T-helper 17 cell (primary cell): ENCODE data around the gene CD68. TPM values are rescaled to one million over a fixed set of nuclear protein-coding genes. Genes with fewer than 3 reads are reported as not detected.
"Not testable (repeated sequence)": the region's sequence is repeated elsewhere in the genome, so short reads cannot be mapped to it uniquely, and the experiment has no call there.

Experiments
- ATAC-seq: fragments of 150-1000 bp; cut with Tn5 transposase; 2 replicates; pipeline ENCODE4 v1.10.0; 2021; ENCODE audit warnings: mild to moderate bottlenecking, moderate library complexity
- DNase-seq, 3 donors: peaks; one replicate each; pipeline versions ENCODE4 v3.0.0 to v3.0.0-alpha.2; 2020 to 2021
- H3K9me3 ChIP-seq: one replicate; pipeline ENCODE4 v1.7.0; 2013; ENCODE audit warnings: low read length, mild to moderate bottlenecking; ENCODE audit not compliant: control insufficient read depth, poor library complexity, severe bottlenecking
- H3K27ac Mint-ChIP-seq: one replicate; pipeline ENCODE4 v1.8.0; 2022; ENCODE audit warnings: mild to moderate bottlenecking, moderate library complexity, mixed read lengths
- H3K27me3 Mint-ChIP-seq: one replicate; pipeline ENCODE4 v1.8.0; 2022; ENCODE audit warnings: mixed read lengths
- H3K36me3 Mint-ChIP-seq: one replicate; pipeline ENCODE4 v1.8.0; 2022; ENCODE audit warnings: low read depth, mixed read lengths
- H3K4me1 Mint-ChIP-seq: one replicate; pipeline ENCODE4 v1.8.0; 2022; ENCODE audit warnings: mild to moderate bottlenecking, mixed read lengths
- H3K4me3 Mint-ChIP-seq: one replicate; pipeline ENCODE4 v1.8.0; 2022; ENCODE audit warnings: mild to moderate bottlenecking, moderate library complexity, mixed read lengths
- total RNA-seq, 4 donors: library from RNA in 2 of 4; stranded (reverse) in 2 of 4; gene quantifications; one replicate each; pipeline ENCODE4 v1.2.3 and lab custom pipeline; 2022 to 2026

The CD68 gene
- total RNA-seq, 2 donors from 2014 or later, result 3.9 to 8.1 TPM

GRCh38 chr17:7623661-7624060, 44.2 kb downstream of the CD68 start:
- H3K9me3 ChIP-seq, result no peaks in the 10 kb centered on the region
- H3K27me3 Mint-ChIP-seq, result no peaks in the 10 kb centered on the region
- peaks cover 10% of the 10 kb centered on the region for H3K4me1 Mint-ChIP-seq
- no peaks in the 10 kb centered on the region for H3K36me3 Mint-ChIP-seq
- DNase-seq (no peak), ATAC-seq (no peak)
- H3K4me3 Mint-ChIP-seq, result no peak overlapping the region
- no peak overlapping the region for H3K27ac Mint-ChIP-seq

GRCh38 chr17:7625749-7626148, 46.3 kb downstream of the CD68 start:
- H3K27me3 Mint-ChIP-seq, ATAC-seq, H3K4me3 Mint-ChIP-seq, DNase-seq, H3K36me3 Mint-ChIP-seq, H3K27ac Mint-ChIP-seq, H3K9me3 ChIP-seq: not testable (repeated sequence)
- peaks cover 13% of the 10 kb centered on the region for H3K4me1 Mint-ChIP-seq

GRCh38 chr17:7626307-7626706, 46.9 kb downstream of the CD68 start:
- H3K9me3 ChIP-seq, result no peaks in the 10 kb centered on the region
- peak overlapping the region; percentile 85 for H3K27ac Mint-ChIP-seq
- peaks cover 13% of the 10 kb centered on the region for H3K4me1 Mint-ChIP-seq
- H3K4me3 Mint-ChIP-seq, result peak overlapping the region; percentile 88
- no peaks in the 10 kb centered on the region for H3K36me3 Mint-ChIP-seq
- H3K27me3 Mint-ChIP-seq, result no peaks in the 10 kb centered on the region
- DNase-seq, result no peak
- ATAC-seq, result no peak

- Mint-ChIP-seq H3K27me3 (no peaks in the 10 kb centered on the region), H3K4me1 (peaks cover 13% of the 10 kb centered on the region), H3K36me3 (no peaks in the 10 kb centered on the region), H3K4me3 (peak overlapping the region; percentile 88), H3K27ac (peak overlapping the region; percentile 85)
- H3K9me3 ChIP-seq, result no peaks in the 10 kb centered on the region
- ATAC-seq (no peak), DNase-seq (no peak)
Measured at GRCh38 chr17:7626956-7627249, 47.5 kb downstream of the CD68 start.

GRCh38 chr17:7627250-7628121, 48.0 kb downstream of the CD68 start, which contains the start of gene SAT2:
TSS of gene SAT2 (minus strand) at chr17:7627821. CDS start at chr17:7627635, 186 bp downstream.
- Mint-ChIP-seq H3K4me1 (peaks cover 13% of the 10 kb centered on the region), H3K27ac (peak within 1 kb of the TSS; percentile 85), H3K27me3 (no peaks in the 10 kb centered on the region), H3K4me3 (peak within 1 kb of the TSS; percentile 88), H3K36me3 (no peaks in the 10 kb centered on the region)
- H3K9me3 ChIP-seq, result no peaks in the 10 kb centered on the region
- DNase-seq (peak; percentile 54 to 78 (median 71)), ATAC-seq (peak; percentile 93)

- ATAC-seq, result no peak
- Mint-ChIP-seq H3K4me3 (no peak within 1 kb of the TSS), H3K36me3 (no peaks in the 10 kb centered on the region), H3K4me1 (peaks cover 13% of the 10 kb centered on the region), H3K27me3 (no peaks in the 10 kb centered on the region), H3K27ac (peak within 1 kb of the TSS; percentile 61)
- no peak for DNase-seq
- no peaks in the 10 kb centered on the region for H3K9me3 ChIP-seq
Measured at GRCh38 chr17:7629939-7630571, 50.6 kb downstream of the CD68 start, which contains the start of gene SHBG. TSS of gene SHBG (plus strand) at chr17:7630135. CDS start at chr17:7630173, 38 bp downstream.

Other genes with a start within 250 kb of the CD68 start
- gene ACAP1, start 243.1 kb upstream of the CD68 start, total RNA-seq, result 100 to 1,000 TPM; 641 to 702 TPM
- 1 to 10 TPM; 1.6 to 2.7 TPM for gene KCTD11, start 227.5 kb upstream of the CD68 start, total RNA-seq
- gene TMEM95, start 224.5 kb upstream of the CD68 start, total RNA-seq, result not detected
- 1 to 10 TPM; 4.8 to 5.9 TPM for gene TNK1, start 198.5 kb upstream of the CD68 start, total RNA-seq
- 100 to 1,000 TPM; 120 to 126 TPM for gene PLSCR3, start 185.1 kb upstream of the CD68 start, total RNA-seq
- 10 to 100 TPM; 27.3 to 31.7 TPM for gene TMEM256, start 175.5 kb upstream of the CD68 start, total RNA-seq
- gene NLGN2, start 171.8 kb upstream of the CD68 start, total RNA-seq, result 1 to 10 TPM; 5.1 to 6.5 TPM
- not detected for gene SPEM1, start 159.3 kb upstream of the CD68 start, total RNA-seq
- not detected for gene SPEM2, start 154.0 kb upstream of the CD68 start, total RNA-seq
- not detected for gene SPEM3, start 150.8 kb upstream of the CD68 start, total RNA-seq
- gene TMEM102, start 144.2 kb upstream of the CD68 start, total RNA-seq, result 10 to 100 TPM; 12.6 to 13.2 TPM
- 1 to 10 TPM; 2.0 to 2.6 TPM for gene FGF11, start 140.1 kb upstream of the CD68 start, total RNA-seq
- 1 to 10 TPM; 7.0 to 7.2 TPM for gene CHRNB1, start 134.6 kb upstream of the CD68 start, total RNA-seq
- 10 to 100 TPM; 44.9 to 49.5 TPM for gene ZBTB4, start 100.0 kb upstream of the CD68 start, total RNA-seq
- gene SLC35G6, start 98.2 kb upstream of the CD68 start, total RNA-seq, result not detected
- 100 to 1,000 TPM; 553 to 572 TPM for gene POLR2A, start 95.3 kb upstream of the CD68 start, total RNA-seq
- 10 to 100 TPM; 41.7 to 49.2 TPM for gene TNFSF12, start 30.6 kb upstream of the CD68 start, total RNA-seq
- 1 to 10 TPM; 2.9 to 3.1 TPM for gene TNFSF13, start 20.9 kb upstream of the CD68 start, total RNA-seq
- gene SENP3, start 17.7 kb upstream of the CD68 start, total RNA-seq, result 10 to 100 TPM; 33.4 to 37.0 TPM
- 10 to 100 TPM; 28.9 to 32.7 TPM for gene MPDU1, start 4.2 kb downstream of the CD68 start, total RNA-seq
- gene SOX15, start 10.5 kb downstream of the CD68 start, total RNA-seq, result not detected
- 10 to 100 TPM; 22.3 to 23.4 TPM for gene FXR2, start 35.3 kb downstream of the CD68 start, total RNA-seq
- 10 to 100 TPM; 39.1 to 42.9 TPM for gene SAT2, start 48.2 kb downstream of the CD68 start, total RNA-seq
- gene SHBG, start 50.5 kb downstream of the CD68 start, total RNA-seq, result under 1 TPM in 1 of 2 donors, not detected in 1; 0.40 TPM
- under 1 TPM in 1 of 2 donors, not detected in 1; 0.15 TPM for gene ATP1B2, start 71.3 kb downstream of the CD68 start, total RNA-seq
- 10 to 100 TPM; 61.2 to 66.2 TPM for gene TP53, start 107.9 kb downstream of the CD68 start, total RNA-seq
- gene WRAP53, start 108.8 kb downstream of the CD68 start, total RNA-seq, result 1 to 10 TPM; 6.6 TPM
- gene EFNB3, start 125.6 kb downstream of the CD68 start, total RNA-seq, result not detected
- under 1 TPM in 1 of 2 donors, not detected in 1; 0.31 TPM for gene DNAH2, start 138.1 kb downstream of the CD68 start, total RNA-seq